OCI-LY7 (cell line): ENCODE results near the gene LGI1.

Experiments
- EZH2phosphoT487 ChIP-seq: fragments of 200-600 bp; sonication (generic); IDR thresholded peaks from 2 replicates; pipeline ENCODE4 v1.6.1; 2018; ENCODE audit warnings: low read depth, borderline replicate concordance, mild to moderate bottlenecking, mixed run types, antibody characterized with exemption, low read length, moderate library complexity, mixed read lengths
- TF ChIP-seq, protein P1 (sequence below): fragments of 200-600 bp; sonication (generic); conservative IDR thresholded peaks from 2 replicates; pipeline ENCODE4 v1.5.1; 2014; ENCODE audit warnings: mild to moderate bottlenecking, antibody characterized with exemption, low read length, moderate library complexity, mixed read lengths

DNA sequence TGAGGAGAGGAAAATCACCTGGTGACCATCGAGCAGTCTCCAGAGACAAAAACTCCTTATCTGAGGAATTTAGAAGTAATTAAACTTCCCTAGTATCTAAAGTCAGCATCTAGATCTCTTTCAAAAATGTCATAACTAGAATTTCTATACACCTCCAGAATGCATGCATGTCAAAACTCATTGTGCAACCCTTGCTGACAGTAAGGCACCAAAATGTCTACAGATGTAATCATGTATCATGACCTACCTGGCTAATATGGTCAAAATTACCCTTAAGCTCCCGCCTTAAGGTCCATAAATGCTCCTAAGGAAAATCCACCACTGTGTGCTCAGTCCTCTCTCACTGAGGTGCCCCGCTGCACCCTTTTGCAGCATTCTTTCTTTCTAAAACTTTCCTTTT is 16.4 kb upstream of the LGI1 start:
- TF ChIP-seq, protein P1, sequence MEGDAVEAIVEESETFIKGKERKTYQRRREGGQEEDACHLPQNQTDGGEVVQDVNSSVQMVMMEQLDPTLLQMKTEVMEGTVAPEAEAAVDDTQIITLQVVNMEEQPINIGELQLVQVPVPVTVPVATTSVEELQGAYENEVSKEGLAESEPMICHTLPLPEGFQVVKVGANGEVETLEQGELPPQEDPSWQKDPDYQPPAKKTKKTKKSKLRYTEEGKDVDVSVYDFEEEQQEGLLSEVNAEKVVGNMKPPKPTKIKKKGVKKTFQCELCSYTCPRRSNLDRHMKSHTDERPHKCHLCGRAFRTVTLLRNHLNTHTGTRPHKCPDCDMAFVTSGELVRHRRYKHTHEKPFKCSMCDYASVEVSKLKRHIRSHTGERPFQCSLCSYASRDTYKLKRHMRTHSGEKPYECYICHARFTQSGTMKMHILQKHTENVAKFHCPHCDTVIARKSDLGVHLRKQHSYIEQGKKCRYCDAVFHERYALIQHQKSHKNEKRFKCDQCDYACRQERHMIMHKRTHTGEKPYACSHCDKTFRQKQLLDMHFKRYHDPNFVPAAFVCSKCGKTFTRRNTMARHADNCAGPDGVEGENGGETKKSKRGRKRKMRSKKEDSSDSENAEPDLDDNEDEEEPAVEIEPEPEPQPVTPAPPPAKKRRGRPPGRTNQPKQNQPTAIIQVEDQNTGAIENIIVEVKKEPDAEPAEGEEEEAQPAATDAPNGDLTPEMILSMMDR, result no peak
- no peak for TF ChIP-seq EZH2phosphoT487
